ENCODE results near the gene GNG12.

The GNG12 gene

DNA sequence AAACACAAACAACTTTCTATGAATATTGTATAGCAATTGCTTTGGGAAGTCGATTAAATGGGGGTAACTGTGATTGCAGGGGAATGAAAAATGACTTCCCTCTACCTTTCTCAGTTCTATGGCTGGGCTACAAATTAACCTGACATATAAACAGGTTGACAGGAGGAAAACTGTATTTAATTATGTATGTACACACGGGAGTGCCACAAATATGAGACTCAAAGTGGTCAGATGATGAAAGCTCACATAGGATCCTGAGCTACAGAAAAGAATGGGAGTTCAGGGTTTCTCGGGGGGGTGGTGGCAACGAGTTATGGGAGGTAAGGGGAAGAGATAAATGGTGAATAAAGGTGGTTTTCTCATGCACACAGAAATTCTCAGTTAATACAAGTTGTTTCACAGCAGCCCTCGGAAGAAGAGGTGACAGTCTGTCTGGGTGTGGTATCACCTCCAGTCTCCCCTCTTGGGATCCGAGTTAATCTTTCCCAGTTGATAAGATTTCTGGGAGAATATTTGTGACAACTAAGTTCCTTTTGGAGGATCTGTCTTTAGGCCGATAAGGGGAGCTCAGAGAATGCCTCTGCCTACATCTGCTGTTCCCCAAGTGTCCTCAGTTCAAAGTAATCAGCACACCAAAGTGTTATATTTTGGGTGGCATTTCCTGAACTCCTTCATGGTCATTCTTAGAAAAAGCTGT, 122.0 kb downstream of the GNG12 start:
- H3K4me3 ChIP-seq (ENCODE audit: low read depth, low read length) = no peak overlapping the region
- TF ChIP-seq, protein P1, sequence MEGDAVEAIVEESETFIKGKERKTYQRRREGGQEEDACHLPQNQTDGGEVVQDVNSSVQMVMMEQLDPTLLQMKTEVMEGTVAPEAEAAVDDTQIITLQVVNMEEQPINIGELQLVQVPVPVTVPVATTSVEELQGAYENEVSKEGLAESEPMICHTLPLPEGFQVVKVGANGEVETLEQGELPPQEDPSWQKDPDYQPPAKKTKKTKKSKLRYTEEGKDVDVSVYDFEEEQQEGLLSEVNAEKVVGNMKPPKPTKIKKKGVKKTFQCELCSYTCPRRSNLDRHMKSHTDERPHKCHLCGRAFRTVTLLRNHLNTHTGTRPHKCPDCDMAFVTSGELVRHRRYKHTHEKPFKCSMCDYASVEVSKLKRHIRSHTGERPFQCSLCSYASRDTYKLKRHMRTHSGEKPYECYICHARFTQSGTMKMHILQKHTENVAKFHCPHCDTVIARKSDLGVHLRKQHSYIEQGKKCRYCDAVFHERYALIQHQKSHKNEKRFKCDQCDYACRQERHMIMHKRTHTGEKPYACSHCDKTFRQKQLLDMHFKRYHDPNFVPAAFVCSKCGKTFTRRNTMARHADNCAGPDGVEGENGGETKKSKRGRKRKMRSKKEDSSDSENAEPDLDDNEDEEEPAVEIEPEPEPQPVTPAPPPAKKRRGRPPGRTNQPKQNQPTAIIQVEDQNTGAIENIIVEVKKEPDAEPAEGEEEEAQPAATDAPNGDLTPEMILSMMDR (IDR thresholded peaks at IDR 0.05; ENCODE audit: low read depth, low read length) = no peak

DNA sequence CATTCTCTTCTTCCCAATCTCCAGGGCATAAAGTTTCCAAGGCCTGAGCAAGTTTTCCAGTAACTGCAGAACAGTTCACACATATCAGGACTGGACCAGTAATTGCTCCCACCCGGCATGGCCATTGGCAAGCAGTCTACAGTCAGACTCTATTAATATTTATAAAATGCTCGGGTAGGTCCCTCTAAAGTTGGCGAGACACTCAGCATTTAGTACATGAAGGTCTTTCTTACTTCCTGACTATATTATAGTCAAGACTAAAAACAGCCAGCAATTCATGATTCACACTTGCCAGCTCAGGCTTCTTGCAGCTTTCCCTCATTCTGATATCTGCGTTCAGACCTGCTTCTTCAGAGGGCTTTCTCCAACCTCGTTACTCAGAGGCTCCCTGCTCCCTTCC, 122.8 kb downstream of the GNG12 start:
- no peak overlapping the region for H3K4me3 ChIP-seq (ENCODE audit: low read depth, low read length)
- TF ChIP-seq, protein P1 (IDR thresholded peaks at IDR 0.05; ENCODE audit: low read depth, low read length) = no peak

DNA sequence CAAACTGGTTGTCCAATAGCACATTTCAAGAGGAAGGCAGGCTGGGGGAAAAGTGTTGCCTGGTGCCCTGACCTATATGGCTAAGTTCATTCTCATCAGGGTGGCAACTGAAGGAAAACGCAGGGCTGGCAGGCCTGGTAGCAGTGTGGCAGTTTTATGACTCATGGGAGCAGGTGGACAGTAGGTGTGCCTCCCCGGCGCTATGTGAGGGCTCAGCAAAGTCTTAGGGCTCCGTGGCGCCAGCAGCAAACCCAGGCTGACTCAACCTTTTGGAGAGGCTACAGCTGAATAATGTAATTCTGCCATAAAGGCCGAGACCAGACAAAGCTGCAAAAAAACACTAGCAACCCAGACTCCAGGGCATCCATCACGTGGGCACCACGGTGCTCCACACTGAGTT, 124.7 kb downstream of the GNG12 start:
- H3K4me3 ChIP-seq (ENCODE audit: low read depth, low read length) = no peak overlapping the region
- TF ChIP-seq, protein P1 (IDR thresholded peaks at IDR 0.05; ENCODE audit: low read depth, low read length) = no peak

DNA sequence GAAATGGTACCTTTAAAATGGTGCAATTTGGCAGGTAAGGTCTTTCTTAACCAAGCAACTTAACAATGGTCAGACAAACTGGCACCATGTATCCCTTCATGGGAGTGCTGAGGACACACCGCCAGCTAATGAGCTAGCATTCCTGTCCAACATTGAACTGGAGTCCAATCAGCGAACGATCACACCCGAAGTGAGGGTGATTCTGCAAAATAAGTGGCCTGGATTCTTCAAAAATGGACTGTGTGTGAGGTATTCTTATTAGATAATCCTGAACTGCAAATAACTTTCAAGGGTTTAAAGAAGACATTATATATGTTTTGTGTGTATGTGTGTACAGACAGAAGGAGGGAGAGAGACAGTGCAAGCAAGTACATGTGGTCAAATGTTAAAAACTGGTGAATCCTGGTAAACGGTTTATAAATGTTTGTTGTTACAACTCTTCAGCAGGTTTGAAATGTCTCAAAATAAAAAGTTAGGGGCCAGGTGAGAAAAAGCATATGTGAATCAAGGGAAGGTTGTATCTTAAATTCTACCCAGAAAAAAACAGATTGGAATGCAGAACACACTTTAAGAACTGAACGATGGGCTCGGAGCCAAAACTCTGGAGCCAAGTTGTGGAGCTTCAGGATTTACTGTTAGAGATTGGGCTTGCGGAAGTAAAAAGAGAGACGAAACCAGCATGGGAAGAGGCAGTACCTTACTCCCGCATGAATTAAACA, 127.4 kb downstream of the GNG12 start:
- TF ChIP-seq, protein P1 (IDR thresholded peaks at IDR 0.05; ENCODE audit: low read depth, low read length) = no peak
- no peak overlapping the region for H3K4me3 ChIP-seq (ENCODE audit: low read depth, low read length)

DNA sequence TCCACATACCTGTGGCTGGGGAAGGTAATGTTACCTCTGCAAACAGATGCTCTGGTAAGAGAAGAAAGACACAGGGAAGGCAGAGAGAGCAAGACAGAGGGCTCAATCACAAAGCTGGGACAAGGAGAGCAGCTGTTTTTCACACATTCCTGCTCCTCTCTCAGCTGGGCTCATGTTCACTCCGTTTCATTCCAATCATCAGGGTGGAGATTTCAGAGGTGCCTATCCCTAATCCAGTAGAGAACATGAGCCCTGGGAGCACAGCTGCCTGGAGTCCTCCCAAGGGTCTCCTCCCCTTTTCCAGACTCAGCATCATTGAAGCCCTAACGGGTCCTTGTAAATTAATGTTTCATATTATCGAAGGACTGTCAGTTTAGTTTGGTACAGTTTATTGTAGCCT, 128.9 kb downstream of the GNG12 start:
- TF ChIP-seq, protein P1 (IDR thresholded peaks at IDR 0.05; ENCODE audit: low read depth, low read length) = no peak
- no peak overlapping the region for H3K4me3 ChIP-seq (ENCODE audit: low read depth, low read length)

DNA sequence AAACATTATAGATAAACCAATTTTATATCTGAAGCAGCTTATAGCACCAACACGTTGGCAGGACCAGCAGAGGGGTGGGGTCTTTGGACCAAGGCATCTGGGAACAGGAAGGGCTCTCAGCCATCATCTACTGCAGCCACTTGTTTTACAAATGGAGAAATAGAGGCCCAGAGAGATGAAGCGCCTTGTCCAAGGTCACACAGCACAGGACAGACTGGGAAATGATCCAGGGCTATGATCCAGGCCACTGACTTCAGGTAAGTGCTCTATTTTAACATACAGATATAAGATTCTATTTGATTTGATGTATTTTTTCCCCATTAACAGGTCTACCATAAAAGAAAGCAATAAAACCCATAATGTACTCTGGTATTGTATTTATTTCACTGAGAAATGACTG, 131.4 kb downstream of the GNG12 start:
- TF ChIP-seq, protein P1 (IDR thresholded peaks at IDR 0.05; ENCODE audit: low read depth, low read length) = no peak
- H3K4me3 ChIP-seq (ENCODE audit: low read depth, low read length) = no peak overlapping the region

DNA sequence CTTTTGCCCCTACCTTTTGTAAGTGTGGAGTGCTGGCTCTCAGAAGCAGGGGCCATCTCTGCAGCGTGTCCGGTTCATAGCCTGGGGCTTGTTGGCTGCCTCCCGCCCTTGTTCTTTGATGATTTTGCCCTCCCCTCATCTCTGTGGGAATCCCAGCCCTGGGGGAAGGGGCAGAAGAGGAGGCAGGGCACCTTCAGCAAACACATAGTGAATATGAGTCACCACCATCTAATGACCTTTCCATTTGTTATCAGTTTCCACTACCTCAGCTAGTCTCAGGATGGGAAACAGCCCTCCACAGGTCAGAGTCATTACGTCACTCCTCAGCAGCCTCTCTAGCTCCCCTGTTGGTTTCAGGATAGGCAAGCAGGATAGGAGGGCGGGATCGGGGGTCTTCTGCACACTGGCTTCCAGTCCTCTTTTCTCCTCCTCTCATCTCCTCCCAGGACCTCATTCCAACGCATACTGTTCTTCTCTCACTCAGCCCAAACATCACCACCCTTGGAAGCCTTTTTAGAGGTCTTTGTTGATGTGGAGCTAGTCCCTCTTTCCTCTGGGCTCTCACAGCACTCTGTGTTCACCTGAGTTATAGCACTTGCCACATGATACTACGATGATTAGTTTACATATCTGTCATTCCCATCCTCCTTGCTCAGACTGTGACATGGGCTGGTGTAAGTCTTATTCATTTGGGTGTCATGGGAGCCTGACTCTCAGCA, 132.4 kb downstream of the GNG12 start:
- TF ChIP-seq, protein P1 (IDR thresholded peaks at IDR 0.05; ENCODE audit: low read depth, low read length) = no peak; the same call in 1 of the 2 replicates
- H3K4me3 ChIP-seq (ENCODE audit: low read depth, low read length) = no peak overlapping the region
